DMS153 treated with DMSO at 0.1 percent for 48 hours (cell line): ENCODE data around the gene RABL2A.
"Not testable (repeated sequence)": the region's sequence is repeated elsewhere in the genome, so short reads cannot be mapped to it uniquely, and the experiment has no call there.

Source experiments
- DNase-seq: peaks from one replicate; lab custom pipeline; 2025; ENCODE audit not compliant: unreplicated experiment; lab: John Stamatoyannopoulos, UW

The RABL2A gene

DNA sequence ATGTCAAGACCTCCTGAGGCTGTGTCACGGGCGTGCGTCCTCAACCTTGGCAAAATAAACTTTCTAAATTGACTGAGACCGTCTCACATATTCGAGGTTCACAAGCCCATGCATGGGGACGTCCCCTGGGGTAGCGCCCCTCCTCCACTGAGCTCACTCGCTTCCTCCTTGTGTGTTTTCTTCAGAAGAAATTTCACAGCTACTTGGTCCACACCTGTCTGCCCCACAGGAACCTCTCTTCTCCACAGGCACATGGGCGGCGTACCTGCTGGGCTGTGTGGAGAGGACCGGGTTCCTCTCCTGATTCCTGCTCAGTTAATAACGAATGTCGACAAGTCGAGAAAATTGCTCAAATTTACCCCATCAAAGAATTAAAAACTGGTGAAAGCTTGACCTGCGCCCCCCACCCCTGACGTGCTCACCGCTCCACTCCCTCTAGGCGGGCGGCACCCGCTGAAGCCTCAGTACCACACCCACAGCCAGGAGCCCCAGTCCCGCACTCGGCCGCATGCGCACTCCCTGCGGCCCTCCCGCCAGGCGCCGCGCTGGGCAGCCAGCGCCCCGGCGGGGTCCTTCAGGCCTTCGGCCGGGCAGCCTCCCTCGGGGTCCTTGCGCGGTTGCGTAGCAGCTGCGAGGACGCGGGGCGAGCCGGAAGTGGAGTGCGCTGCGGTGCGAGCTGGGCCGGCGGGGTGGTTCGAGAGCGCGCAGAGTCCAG is at the start of gene RABL2A:
Gene RABL2A, plus strand, starts transcription at position 651 of the 715 bp plus-strand sequence. CDS start 1,341 bp downstream, outside the sequence.
- DNase-seq: not testable (repeated sequence)

GRCh38 chr2:113578508-113578907 is 48.6 kb upstream of the RABL2A start:
- not testable (repeated sequence) for DNase-seq

- DNase-seq: not testable (repeated sequence)
Measured at GRCh38 chr2:113582473-113582872, 44.6 kb upstream of the RABL2A start.

- DNase-seq: not testable (repeated sequence)
Measured at GRCh38 chr2:113583521-113584225, 43.4 kb upstream of the RABL2A start.

DNA sequence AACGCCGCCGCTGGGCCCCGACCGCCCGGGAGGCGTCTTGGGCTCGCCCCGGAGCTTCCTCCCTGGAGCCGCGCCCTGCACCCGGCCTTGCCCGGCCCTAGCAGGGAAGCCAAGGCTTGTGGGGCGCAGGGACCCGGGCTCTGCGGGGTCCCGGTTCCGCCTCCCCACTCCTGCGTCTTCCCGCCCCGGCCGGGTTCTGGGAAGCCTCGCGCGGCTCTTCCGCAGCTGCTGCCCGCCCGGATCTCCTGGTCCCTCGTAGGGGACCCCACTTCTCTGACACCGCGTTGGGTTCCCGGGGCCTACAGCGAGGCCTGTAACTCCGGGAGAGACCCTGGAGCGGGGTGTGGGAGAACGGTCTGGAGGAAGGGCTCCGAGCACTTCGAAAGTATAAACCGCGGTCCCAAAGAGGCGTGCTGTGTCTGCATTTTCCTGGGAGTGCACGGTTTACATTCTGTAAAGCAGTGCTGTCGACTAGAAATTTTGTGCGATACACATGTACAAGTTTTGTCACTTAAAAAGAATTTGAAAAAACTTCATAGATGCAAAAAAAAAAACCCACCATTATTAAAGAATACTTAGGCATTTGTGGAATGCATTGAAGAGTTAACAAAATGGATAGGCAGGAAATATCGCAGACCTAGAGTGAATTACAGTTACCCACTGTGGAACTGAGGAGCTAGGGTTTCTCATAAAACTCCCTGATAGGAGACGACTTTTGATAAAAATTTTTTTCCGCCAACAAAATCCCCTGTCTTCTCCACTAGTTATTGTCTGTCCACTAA is 42.6 kb upstream of the RABL2A start:
- DNase-seq: not testable (repeated sequence)

DNA sequence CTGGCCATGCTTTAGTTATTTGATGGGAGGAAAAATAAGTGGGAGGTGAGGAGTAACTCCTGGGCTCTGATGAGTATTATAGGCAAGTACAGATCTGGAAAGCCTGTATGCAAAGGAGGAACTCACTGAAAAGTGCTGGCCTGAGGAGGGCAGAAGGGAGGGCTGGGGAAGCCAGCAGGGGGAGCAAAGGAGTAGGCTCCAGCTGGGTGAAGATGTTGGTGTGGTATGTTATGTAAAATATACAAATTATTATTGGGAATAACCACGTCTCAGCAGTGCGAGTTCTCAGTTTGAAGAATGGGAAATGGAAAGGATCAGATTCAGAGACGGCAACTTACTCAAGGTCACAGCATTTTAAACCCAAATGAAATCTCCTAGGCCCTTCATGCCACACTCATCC is 39.9 kb upstream of the RABL2A start:
- DNase-seq: not testable (repeated sequence)

- DNase-seq: not testable (repeated sequence)
Measured at GRCh38 chr2:113589591-113589990, 37.5 kb upstream of the RABL2A start.

- not testable (repeated sequence) for DNase-seq
Measured at GRCh38 chr2:113591926-113592325, 35.1 kb upstream of the RABL2A start.

DNA sequence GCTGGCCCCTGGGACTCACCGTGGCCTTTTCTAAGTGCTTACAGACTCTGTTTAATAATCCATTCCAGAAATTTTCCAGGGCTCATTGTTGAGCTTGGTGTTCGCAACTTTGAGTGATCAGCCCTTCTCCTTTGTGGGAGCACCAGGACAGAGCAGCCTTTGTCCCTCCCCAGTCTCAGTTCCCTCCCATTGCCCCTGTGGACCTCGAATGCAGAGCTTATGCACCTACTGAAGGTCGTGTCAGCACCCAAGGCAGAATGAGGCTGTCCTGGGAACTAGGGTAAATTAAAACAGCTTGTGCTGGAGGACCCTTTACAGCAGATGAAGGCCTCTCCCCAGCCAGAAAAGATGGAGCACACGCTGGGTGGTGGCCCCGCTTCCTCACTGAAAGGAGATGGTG is 33.8 kb upstream of the RABL2A start:
- DNase-seq: not testable (repeated sequence)

DNA sequence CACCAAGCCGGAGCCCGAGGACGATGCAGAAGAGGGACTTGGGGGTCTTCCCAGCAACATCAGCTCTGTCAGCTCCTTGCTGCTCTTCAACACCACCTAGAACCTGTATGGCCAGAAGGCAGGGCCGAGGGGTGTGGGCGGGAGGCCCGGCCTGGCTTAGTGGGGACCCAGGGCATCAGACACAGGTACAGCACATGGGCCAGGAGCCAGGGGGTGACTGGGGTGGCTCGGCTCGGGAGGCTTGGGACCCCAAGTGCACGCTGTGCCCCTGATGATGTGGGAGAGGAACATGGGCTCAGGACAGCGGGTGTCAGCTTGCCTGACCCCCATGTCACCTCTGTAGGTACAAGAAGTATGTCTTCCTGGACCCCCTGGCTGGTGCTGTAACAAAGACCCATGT is 31.3 kb upstream of the RABL2A start:
- not testable (repeated sequence) for DNase-seq

DNA sequence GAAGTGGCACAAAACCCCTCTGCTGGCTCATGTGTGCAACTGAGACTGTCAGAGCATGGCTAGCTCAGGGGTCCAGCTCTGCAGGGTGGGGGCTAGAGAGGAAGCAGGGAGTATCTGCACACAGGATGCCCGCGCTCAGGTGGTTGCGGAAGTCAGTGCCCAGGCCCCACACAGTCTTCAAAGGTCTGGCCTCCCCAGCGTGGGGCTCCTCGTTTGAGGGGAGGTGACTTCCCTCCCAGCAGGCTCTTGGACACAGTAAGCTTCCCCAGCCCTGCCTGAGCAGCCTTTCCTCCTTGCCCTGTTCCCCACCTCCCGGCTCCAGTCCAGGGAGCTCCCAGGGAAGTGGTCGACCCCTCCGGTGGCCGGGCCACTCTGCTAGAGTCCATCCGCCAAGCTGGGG is 29.9 kb upstream of the RABL2A start:
- not testable (repeated sequence) for DNase-seq

- DNase-seq: not testable (repeated sequence)
Measured at GRCh38 chr2:113597572-113597971, 29.5 kb upstream of the RABL2A start.

- DNase-seq: not testable (repeated sequence)
Measured at GRCh38 chr2:113598180-113598579, 28.9 kb upstream of the RABL2A start.

DNA sequence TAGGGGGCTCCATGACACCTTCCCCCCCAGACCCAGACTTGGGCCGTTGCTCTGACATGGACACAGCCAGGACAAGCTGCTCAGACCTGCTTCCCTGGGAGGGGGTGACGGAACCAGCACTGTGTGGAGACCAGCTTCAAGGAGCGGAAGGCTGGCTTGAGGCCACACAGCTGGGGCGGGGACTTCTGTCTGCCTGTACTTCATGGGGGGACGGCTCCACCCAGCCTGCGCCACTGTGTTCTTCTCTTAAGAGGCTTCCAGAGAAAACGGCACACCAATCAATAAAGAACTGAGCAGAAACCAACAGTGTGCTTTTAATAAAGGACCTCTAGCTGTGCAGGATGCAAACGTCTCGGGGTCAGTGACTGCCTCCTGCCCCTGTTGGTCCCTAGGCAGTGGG is 28.3 kb upstream of the RABL2A start:
- not testable (repeated sequence) for DNase-seq

DNA sequence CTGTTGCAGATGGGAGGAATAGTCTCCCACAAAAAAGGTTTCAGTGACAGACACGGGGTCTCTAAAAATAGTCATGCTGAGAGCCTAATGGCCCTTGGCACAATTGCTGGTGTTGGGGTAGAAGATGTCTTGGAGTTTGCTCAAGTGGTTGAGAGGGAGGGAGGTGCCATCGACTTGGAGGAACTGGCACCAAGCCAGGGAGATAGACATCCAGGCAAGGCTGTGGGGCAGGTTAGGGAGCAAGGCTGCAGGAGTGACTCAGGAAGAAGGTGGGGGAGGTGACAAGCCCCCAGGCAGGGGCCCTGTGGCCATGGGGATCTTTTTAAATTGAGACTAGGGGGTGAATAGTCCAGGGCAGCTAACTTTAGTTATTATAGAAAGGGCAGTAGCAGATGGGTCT is 27.9 kb upstream of the RABL2A start:
- not testable (repeated sequence) for DNase-seq

DNA sequence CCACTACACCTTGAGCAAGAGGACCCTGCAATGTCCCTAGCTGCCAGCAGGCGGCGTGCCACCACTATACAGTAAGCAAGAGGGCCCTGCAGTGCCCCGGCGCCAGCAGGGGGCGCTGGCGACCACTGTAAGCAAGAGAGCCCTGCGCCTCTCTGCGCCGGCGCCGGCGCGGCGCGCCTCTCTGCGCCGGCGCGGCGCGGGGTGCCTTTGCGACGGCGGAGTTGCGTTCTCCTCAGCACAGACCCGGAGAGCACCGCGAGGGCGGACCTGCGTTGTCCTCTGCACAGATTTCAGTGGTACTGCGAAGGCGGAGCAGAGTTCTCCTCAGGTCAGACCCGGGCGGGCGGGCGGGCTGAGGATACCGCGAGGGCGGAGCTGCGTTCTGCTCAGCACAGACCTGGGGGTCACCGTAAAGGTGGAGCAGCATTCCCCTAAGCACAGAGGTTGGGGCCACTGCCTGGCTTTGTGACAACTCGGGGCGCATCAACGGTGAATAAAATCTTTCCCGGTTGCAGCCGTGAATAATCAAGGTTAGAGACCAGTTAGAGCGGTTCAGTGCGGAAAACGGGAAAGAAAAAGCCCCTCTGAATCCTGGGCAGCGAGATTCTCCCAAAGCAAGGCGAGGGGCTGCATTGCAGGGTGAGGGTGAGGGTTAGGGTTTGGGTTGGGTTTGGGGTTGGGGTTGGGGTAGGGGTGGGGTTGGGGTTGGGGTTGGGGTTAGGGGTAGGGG is 24.9 kb upstream of the RABL2A start:
- DNase-seq: not testable (repeated sequence)

DNA sequence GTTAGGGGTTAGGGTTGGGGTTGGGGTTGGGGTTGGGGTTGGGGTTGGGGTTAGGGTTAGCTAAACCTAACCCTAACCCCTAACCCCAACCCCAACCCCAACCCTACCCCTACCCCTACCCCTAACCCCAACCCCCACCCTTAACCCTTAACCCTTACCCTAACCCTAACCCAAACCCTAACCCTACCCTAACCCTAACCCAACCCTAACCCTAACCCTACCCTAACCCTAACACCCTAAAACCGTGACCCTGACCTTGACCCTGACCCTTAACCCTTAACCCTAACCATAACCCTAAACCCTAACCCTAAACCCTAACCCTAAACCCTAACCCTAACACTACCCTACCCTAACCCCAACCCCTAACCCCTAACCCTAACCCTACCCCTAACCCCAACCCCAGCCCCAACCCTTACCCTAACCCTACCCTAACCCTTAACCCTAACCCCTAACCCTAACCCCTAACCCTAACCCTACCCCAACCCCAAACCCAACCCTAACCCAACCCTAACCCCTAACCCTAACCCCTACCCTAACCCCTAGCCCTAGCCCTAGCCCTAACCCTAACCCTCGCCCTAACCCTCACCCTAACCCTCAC is 24.1 kb upstream of the RABL2A start:
- DNase-seq: no peak

GRCh38 chr2:113603467-113604084 is 23.5 kb upstream of the RABL2A start:
- not testable (repeated sequence) for DNase-seq

DNA sequence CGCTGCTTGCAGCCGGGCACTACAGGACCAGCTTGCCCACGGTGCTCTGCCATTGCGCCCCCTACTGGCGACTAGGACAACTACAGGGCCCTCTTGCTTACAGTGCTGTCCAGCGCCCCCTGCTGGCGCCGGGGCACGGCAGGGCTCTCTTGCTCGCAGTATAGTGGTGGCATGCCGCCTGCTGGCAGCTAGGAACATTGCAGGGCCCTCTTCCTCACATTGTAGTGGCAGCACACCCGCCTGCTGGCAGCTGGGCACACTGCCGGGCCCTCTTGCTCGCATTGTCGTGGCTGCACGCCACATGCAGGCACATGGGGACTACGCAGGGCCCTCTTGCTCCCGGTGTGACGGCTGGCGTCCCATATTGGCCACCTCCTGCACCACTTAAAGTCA is 23.0 kb upstream of the RABL2A start:
- not testable (repeated sequence) for DNase-seq

DNA sequence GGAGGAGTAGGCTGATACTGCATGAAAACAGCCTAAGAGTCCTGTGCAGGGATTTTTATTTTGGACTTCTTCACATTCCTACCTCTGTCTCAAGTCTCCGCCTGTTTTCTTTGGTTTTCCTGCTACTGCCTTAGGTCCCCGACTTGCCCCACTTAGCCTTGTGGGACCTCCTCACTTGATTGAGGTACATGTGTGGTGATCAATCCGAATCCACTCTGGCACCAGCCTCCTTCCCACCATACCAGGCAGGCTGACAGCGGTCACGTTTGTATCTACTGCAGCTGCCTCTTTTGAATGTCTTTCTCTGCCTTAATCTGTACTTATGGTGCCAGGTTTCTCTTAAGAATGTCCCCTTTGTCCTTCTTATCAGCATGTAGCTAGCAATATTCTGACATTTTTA is 22.4 kb upstream of the RABL2A start:
- not testable (repeated sequence) for DNase-seq
